T follicular helper cell (primary cell): ENCODE data around the gene TCF20.

Experiments
- DNase-seq: peaks from one replicate; pipeline ENCODE4 v3.0.0-alpha.2; 2020; ENCODE audit warnings: low read depth

Gene TCF20

DNA sequence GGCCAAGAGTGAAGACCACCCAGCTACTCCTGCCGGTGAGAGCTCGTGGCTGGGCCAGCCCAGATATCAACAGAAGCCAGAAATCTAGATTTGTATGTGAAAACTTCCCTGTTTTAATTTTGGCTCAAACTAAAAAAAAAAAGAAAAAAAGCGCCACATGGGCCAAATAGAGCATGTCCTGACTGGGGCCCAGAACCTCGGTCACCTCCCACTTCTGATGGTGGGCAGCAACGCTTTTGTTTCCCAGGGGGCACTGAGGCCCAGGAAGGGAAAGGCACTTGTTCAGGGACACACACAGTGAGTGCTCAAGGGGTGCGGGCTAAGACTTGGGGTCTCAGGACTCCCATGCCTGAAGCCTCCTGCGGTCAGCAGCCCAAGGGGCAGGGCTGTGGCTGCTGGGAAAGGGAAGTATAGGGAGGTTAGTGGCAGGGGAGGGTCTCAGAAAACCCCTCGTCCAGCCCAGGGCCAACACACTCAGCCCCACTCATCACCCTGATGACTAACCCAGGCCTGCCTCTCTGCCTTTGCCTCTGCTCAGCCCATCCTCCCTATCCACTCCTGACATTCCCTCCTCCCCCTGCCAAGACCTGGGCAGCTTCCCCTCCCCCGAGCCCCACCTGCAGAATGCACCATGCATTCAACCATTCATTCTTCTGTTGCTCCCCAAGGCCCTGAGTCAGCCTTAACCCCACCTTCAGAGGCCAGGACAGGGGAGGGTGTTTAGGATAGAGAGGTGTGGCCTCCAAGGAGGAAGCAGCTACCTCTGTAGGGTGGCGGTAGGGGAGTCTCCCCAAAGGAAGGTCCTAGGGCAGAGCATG is 30.0 kb upstream of the TCF20 start:
- DNase-seq = no peak

GRCh38 chr22:42299586-42300258 is 29.3 kb upstream of the TCF20 start:
- peak; percentile 71 for DNase-seq

DNA sequence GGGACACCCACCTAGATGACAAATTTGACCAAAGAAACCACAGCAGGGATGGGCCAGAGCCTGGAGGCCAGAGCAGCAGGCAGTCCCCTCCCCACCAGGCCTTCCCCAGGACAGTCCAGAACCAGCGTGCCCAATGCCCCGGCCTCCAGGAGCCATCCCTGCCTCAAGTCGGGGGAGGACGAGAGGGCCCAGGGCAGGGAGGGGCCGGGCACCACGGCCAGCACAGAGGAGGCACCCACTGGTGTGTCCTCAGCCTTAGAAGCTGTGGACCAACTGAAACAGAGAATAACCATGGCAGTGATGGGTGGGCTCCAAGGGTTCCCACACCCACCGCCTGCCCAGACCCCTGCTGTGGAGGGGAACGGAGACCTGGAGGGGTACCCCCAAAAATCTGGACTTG is 28.3 kb upstream of the TCF20 start:
- no peak for DNase-seq

DNA sequence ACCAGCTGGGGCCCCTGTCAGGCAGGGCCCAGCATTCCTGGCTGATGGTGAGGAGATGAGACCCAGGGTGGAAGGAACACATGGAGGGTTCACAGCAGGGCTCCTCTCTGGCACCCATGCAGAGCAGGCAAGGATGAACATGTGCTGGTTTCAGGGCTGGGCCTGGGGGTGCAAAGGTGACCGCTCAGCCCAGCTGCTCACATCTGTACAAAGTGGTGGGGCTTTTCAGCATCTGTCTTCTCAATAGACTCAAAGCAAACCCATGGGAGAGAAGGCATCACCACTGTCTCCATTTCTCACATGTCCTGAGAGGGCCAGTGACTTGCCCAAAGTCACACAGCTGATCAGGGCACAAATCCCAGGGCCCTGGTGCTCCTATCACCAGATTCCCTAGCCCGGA is 27.3 kb upstream of the TCF20 start:
- no peak for DNase-seq

DNA sequence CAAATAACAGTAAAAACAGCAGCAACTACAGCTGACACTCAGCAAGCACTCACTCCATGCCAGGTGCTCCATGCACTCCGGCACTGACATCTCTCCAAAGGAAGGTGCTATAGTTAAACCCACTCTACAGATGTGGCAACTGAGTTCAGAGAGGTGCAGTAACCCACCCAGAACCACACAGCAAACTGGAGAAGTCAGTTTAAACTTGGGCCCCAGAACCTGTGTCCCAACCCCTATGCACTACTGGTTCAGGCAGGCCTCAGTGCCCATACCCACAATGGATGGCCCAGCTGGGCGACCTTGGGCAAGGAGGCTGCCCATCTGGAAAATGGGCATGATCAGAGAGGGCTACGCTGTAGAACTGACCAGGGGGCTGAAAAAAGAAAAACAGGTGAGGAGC is 26.4 kb upstream of the TCF20 start:
- DNase-seq = no peak

GRCh38 chr22:42296381-42296853 is 26.0 kb upstream of the TCF20 start:
- DNase-seq = no peak

DNA sequence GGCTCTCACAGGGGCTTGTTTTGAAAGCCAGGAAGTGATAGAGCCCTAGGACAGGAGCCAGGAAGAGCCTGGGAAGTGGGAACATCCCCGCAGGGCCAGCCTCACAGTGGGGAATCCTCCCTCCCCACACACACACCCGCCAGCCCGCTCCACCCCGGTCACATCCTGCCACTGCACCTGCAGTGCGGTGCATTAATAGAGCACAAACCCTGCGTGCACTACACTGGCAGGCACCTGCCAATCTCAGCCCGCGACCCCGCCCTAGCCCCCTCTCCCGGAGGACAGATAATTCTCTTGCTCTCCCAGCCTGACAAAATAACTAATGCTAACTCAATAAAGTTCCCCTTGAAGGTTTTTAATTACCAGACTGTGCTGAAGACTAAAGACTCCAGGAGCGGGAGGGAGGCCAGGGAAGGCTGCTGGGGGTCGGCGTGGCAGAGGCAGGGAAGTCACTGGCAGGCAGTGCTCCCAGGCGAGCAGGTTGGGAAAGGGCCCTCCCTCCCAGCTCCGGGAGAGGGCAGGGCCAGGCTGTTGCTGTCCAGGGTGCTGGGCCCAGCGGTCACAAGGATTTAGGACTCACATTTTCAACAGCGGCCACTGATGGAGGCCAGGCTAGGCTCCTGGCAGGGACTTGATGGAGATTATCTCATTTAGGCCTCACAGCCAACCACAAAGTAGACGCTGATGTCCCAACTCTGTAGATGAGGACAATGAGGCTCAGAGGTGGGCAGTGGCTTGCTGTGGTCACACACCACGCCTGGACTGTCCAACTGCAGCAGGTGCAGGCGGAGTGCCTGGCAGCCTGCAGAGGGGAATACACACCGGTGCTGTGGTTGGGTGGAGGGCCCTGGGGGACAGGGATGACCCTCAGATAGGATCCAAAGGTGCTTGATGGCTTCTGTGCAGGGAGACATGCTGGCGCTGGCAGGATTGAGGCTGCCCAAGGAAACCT is 23.9 kb upstream of the TCF20 start:
- DNase-seq = peak; percentile 31

GRCh38 chr22:42292732-42293520 is 22.5 kb upstream of the TCF20 start:
- no peak for DNase-seq

DNA sequence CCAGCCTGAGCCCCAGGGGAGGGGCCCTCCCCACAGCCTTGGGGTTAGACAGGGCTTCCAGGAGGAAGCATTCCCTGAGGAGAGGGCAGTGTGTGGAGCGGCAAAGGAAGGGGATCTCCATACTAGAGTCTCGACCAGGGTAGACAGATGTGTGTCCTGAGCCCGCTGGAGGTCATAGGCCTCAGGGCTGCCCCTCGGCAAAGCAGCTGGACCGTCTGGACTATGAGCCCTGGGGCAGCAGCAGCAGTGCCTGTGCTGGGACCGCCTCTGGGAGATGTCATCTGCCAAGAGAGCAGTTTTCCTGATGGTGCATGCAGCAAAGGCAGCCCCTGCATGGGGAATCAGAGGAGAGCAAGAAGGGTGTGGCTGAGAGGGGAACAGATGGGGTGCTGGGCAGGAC is 20.8 kb upstream of the TCF20 start:
- DNase-seq = no peak

DNA sequence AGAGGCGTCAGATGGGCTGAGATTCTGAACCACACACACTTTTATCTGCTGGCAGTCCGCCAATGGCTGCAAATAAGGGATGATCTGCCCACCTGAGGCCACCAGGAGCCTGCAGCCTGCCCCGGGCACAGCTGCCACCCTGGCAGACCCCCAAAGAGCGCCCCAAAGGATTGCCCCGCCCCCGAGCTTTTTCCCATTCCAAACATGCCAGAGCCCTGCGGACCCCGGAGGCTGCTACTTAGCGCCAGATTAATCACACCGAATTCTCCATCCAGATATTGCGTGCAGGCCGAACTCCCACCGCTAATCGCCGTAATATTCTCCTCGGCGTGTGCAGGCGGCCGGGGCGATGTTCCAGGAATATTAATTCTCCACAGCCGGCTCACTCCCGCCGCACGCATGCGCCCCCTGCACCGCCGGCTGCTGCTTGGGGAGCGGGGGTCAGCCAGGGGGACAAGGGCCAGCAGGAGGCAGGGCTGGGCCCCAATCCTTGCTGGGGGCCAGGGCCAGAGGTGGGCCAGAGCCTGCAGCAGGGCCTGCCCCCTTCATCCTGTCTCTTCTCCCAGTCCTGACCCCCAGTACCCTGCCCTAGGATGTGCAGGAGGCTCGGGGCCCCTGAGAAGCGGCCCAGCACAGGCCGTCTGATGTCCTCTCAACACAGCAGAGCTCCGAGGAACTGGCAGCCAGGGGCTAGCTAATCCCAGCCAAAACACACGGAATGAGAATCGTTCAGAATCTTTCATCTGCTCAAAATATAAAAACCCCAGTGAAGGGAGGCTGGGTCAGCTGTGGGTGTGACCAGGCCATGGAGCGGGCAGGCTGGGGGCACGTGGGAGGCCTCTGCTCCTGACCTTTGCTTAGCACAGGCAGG is 19.5 kb upstream of the TCF20 start:
- DNase-seq = no peak

- no peak for DNase-seq
Measured at GRCh38 chr22:42288791-42289190, 18.3 kb upstream of the TCF20 start.

DNA sequence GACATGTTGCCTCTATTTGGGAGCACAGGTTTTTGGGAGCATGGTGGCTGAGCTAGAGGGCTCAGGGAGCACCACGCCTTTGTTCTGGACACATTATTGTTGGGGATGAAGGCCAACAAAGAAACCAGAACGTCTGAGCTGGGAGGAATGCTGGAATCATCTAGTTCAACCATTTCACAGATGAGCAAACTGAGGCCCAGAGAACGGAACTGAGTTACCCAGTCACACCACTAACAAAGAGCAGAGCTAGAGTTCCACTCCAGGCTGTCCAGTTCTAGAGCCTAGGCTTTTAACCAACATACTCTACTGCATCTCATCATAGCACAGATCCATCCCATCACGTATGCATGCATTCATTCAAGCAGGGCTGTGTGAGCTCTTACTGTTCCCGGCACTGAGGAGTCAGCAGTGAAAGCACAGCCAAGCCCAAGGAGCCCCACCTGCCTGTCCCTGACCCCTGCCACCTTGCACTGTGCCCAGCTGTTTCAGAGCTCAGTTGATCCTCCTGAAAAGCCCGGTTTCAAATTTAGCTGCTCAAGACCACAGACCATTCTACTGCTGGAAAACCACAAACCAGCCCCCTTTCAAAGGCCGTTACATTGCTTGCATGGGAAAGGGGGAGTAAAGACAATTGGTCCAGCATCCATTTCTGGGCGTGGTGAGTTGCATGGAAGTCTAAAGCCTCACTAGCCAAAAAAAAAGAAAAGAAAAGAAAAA is 16.9 kb upstream of the TCF20 start:
- DNase-seq = no peak

DNA sequence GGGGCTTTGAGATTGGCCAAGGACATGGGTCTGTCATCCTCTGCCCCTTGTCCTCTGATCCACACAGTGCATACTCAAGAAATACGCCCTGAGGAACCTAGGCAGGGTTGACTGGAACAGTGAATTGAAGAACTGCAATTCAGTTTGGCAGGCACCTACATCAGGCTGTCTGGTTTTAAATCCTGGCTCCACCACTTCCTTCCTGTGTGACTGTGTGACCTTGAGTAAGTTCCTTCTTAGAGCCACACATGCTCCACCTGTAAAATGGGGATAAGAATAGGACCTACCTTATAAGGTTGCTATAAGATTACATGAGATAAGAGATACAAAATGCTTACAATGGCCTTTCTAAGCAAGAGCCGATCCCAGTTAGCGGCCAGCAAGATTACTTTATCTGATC is 15.8 kb upstream of the TCF20 start:
- no peak for DNase-seq

GRCh38 chr22:42285604-42286003 is 15.2 kb upstream of the TCF20 start:
- no peak for DNase-seq

GRCh38 chr22:42284643-42285181 is 14.3 kb upstream of the TCF20 start:
- DNase-seq = no peak

- DNase-seq = no peak
Measured at GRCh38 chr22:42284202-42284591, 13.7 kb upstream of the TCF20 start.

DNA sequence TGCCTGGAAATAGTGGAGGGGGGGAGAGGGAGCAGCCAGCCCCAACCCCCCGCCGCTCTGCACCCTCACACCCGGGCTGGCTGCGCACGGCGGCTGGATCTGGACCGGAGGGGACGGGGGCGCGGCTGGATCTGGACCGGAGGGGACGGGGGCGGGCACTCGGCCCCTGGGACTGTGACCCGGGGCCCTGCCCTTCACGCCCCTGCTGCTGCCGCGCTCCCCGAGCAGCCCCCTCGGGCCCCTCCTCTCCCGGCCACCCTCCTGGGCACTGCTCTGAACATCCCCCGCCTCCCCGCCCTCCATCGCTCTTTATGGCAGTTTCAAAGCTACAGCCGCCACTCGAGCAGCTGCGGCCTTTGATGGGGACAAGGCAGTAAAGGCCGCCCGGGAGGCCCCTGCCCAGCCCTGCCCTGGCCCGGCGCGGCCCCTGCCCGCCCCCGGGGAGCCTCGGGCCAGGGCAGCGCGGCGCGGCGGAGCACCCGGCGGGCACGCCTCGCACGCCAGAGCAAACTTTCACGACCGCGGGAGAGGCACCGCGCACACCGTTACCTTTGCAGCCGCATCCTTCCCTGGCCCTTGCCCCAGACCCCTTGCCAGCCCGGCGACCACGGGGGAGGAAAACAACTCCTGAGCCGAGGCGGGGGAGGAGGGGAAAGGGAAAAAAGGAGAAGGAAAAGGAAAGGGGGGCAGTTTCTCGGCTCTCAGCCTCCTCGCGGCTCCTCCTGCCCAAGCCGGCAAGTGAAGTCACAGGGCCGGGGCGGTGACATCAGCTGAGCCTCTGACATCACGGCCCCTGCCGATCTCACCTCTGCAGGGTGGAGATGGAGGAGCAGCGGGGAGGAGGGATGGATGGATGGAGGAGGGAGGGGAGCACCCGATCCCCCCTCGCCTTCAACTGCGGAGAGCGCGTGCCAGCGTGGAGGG is 13.1 kb upstream of the TCF20 start:
- peak; percentile 44 for DNase-seq

- no peak for DNase-seq
Measured at GRCh38 chr22:42282943-42283277, 12.5 kb upstream of the TCF20 start.
